ENCODE data around the gene FADS2. TPM values are rescaled to one million over a fixed set of nuclear protein-coding genes. Genes with fewer than 3 reads are reported as not detected.

The FADS2 gene
- total RNA-seq, 1 donor = 713 TPM

GRCh38 chr11:61914471-61915171, 86.5 kb downstream of the FADS2 start:
- TF ChIP-seq CTCF (IDR thresholded peaks at IDR 0.05; ENCODE audit: insufficient read depth, low read depth, low read length) = no peak
- no peak overlapping the region for H3K4me3 ChIP-seq (ENCODE audit: low read depth, low read length)
- DNase-seq (ENCODE audit: low read depth) = no peak

- no peak for TF ChIP-seq CTCF (IDR thresholded peaks at IDR 0.05; ENCODE audit: insufficient read depth, low read depth, low read length)
Observed at GRCh38 chr11:61916737-61917333, 88.7 kb downstream of the FADS2 start.

More at GRCh38 chr11:61916737-61917333, 88.7 kb downstream of the FADS2 start:
- no peak for DNase-seq (ENCODE audit: low read depth)
- H3K4me3 ChIP-seq (ENCODE audit: low read depth, low read length) = peak overlapping the region; percentile 61

Small RNAs within 50 kb of the gene (small RNA-seq; reads per million reads assigned to genes)
- gene MIR6746 = not detected

Other genes starting within 250 kb of the FADS2 start
- 0.43 and 2.6 TPM in 2 replicates for gene SYT7, start 247.2 kb upstream of the FADS2 start, total RNA-seq
- gene DAGLA, start 147.9 kb upstream of the FADS2 start, total RNA-seq = 2.2 and 2.6 TPM in 2 replicates
- 2.6 and 9.7 TPM in 2 replicates for gene MYRF, start 75.7 kb upstream of the FADS2 start, total RNA-seq
- gene TMEM258, start 35.7 kb upstream of the FADS2 start, total RNA-seq = 40.6 and 76.4 TPM in 2 replicates
- 23.8 and 27.6 TPM in 2 replicates for gene FEN1, start 35.4 kb upstream of the FADS2 start, total RNA-seq
- gene FADS1, start 11.3 kb upstream of the FADS2 start, total RNA-seq = 190 and 244 TPM in 2 replicates
- 94.7 and 126 TPM in 2 replicates for gene FADS3, start 63.2 kb downstream of the FADS2 start, total RNA-seq
- gene RAB3IL1, start 89.3 kb downstream of the FADS2 start, total RNA-seq = 6.9 and 10.6 TPM in 2 replicates
- gene BEST1, start 122.1 kb downstream of the FADS2 start, total RNA-seq = 3.0 and 3.2 TPM in 2 replicates
- gene FTH1, start 139.3 kb downstream of the FADS2 start, total RNA-seq = 453 and 708 TPM in 2 replicates

Measured in fibroblast of villous mesenchyme (primary cell).